ENCODE results near the gene ERI3.

Gene ERI3

DNA sequence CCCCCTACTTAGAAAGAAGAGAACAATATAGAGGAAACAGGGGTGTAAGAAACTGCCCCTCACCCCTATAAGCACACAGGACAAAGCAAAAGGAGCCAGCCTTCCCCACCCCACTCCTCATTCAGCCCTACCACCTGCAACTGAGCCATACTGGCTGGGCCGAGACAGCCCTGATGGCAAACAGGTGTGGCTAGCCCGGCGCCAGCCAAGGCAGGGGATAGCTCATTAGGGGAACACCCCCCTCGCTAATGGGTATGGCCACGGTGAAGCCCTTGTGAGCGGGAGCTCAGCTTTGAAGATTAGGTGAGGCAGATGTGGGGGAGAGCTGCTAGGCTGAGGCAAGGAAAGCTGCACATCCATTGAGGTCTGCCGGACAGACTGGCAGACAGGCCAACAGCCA is 65.5 kb downstream of the ERI3 start:
- no peak for DNase-seq (ENCODE audit: low read depth in 3 of 3, low spot score in 1 of 3)

DNA sequence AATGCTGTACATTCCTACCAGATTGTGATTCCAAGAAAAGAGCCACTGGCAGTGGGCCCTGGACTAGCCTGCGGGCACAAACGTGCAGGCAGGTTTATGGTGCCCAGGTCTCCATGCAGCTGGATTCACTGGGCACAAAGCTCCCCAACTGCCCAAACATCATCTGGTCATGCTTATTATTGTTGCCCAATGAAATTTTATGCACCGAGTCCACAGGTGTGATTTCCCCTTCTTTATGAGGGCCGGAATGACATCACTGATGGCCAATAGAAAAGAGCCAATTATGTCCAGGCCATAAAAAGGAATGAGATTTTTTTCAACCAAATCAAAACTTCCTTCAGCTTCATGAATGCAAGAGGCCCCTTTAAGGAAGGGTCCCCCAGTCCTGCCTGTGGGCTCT is 66.2 kb downstream of the ERI3 start:
- DNase-seq (ENCODE audit: low read depth in 3 of 3, low spot score in 1 of 3) = no peak

GRCh38 chr1:44284184-44284583 is 70.9 kb downstream of the ERI3 start:
- no peak for DNase-seq (ENCODE audit: low read depth in 3 of 3, low spot score in 1 of 3)

DNA sequence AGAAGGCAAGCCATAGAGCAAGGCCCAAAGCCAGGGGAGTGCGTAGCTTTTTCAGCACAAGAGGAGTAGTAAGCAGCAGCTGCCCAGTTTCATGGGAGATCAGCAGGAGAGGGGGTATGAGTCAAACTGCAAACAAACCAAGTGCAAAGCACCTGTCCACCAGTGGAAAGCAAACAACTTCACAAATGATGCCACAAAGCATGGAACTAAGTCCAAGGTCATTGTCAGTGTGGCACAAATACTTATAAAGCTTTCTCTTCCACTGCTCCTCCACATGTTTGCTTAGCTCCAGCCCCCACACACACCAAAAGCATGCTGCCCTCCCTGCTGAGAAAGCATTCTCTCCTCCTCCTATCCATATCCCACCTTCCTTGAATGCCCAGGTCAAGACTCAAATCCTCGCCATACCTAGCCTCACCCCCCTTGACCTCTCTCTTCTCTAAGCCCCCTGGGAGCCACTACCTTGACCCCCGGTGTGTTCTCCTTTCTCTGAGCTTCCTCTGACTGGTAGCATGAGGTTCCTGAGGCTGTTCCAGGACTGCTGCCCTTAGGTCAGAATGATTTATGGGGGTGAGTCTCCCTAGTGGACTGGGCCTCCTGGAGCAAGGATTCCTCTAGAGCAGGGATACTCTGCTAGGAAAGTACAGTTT is 71.4 kb downstream of the ERI3 start:
- no peak for DNase-seq (ENCODE audit: low read depth in 3 of 3, low spot score in 1 of 3)

DNA sequence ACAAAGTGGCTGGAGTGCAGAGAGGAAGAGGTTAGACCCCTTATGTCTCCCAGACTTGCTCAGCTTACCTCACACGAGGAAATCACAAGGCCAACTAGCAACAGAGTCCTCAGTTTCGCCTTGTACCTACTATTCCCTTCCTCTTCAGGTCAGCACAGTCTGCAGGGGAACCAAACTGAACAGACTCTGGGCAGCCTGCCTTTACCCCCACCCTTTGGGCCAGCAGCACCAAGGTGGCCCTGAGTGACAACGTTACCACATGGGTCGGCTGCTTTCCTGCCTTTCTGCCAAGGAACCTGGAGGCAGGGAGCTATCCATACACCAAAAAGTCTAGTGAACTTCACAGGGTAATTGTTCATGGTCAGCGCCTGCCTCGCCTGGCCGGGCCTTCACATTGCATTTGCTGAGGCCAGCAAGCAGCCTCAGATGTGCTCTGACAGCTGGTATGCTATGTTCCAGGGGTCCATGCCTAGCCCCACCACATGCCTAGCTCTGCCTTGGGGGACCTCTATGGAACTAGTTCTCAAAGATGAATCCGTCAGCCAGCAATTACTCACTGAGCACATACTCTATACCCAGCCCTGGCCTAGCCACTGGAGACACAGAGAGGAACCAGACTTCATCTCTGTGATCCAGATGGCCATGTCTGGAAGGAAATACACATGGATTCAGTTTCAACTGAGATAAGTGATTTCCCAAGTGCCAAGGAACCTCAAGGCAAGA is 72.2 kb downstream of the ERI3 start:
- no peak for DNase-seq (ENCODE audit: low read depth in 3 of 3, low spot score in 1 of 3)

DNA sequence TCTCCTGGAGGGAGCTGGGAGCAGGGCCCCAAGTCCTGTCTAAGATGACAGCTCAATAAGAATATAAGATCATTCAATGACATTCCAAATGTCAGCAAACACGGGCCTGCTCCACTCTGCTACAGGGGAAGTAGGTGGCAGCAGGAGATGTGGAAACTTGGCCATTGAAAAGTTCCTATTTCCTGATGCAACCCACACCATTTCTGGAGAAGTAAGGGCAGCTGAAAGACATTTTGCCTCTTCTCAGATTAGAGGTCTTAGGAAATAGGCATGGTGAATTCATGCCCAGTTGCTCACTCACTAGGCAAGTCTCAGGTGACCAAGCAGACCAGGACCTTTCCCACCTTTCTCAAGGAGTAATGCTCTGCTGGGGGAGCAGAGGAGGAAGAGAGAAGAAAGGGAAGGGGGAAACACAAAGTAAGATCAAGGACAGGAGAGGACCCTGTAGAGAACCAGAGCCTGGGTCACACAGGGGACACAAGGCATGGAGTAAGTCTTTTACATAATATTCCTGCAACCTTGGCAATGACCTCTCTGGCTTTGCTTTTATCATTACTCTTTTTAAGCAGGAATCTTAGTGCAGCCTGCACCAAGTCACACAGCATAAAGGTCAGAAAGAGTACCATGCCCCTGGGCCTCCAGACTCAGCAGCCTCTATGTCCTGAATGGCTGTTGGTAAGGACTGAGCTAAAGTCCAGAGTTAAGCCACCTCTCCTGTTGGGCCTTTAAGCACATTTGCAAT is 72.9 kb downstream of the ERI3 start:
- no peak for DNase-seq (ENCODE audit: low read depth in 3 of 3, low spot score in 1 of 3)

- no peak for DNase-seq (ENCODE audit: low read depth in 3 of 3, low spot score in 1 of 3)
Observed at GRCh38 chr1:44276901-44277300, 78.2 kb downstream of the ERI3 start.

GRCh38 chr1:44275991-44276405 is 79.1 kb downstream of the ERI3 start:
- no peak for DNase-seq (ENCODE audit: low read depth in 3 of 3, low spot score in 1 of 3)

GRCh38 chr1:44275296-44275962 is 79.6 kb downstream of the ERI3 start:
- DNase-seq (ENCODE audit: low read depth in 3 of 3, low spot score in 1 of 3) = no peak

- no peak for DNase-seq (ENCODE audit: low read depth in 3 of 3, low spot score in 1 of 3)
Observed at GRCh38 chr1:44273560-44274350, 81.3 kb downstream of the ERI3 start.

DNA sequence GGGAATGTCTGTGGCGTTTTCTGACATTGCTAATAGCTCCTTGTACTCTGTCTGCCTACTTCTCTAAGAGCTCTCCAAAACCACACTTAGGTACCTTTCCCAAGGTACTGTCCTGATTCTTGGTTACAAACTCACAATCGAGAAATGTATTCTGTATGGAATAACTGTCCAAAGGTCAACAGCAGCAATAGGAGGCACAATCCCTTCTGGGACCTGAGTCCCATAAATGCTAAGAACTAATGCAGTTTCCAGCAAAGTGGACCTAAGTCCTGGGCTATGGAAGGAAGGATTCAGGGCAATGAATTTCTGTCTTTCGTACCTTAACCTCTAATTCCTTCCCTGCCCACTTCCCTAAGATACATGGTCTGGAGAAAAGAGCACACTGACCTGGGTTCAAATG is 82.1 kb downstream of the ERI3 start:
- no peak for DNase-seq (ENCODE audit: low read depth in 3 of 3, low spot score in 1 of 3)

GRCh38 chr1:44271646-44272045 is 83.4 kb downstream of the ERI3 start:
- no peak for DNase-seq (ENCODE audit: low read depth in 3 of 3, low spot score in 1 of 3)

- DNase-seq (ENCODE audit: low read depth in 3 of 3, low spot score in 1 of 3) = no peak
Observed at GRCh38 chr1:44270686-44271628, 84.1 kb downstream of the ERI3 start.

- no peak for DNase-seq (ENCODE audit: low read depth in 3 of 3, low spot score in 1 of 3)
Observed at GRCh38 chr1:44268054-44268453, 87.0 kb downstream of the ERI3 start.

- DNase-seq (ENCODE audit: low read depth in 3 of 3, low spot score in 1 of 3) = no peak
Observed at GRCh38 chr1:44267438-44267837, 87.6 kb downstream of the ERI3 start.

GRCh38 chr1:44266400-44267344 is 88.4 kb downstream of the ERI3 start:
- no peak for DNase-seq (ENCODE audit: low read depth in 3 of 3, low spot score in 1 of 3)

DNA sequence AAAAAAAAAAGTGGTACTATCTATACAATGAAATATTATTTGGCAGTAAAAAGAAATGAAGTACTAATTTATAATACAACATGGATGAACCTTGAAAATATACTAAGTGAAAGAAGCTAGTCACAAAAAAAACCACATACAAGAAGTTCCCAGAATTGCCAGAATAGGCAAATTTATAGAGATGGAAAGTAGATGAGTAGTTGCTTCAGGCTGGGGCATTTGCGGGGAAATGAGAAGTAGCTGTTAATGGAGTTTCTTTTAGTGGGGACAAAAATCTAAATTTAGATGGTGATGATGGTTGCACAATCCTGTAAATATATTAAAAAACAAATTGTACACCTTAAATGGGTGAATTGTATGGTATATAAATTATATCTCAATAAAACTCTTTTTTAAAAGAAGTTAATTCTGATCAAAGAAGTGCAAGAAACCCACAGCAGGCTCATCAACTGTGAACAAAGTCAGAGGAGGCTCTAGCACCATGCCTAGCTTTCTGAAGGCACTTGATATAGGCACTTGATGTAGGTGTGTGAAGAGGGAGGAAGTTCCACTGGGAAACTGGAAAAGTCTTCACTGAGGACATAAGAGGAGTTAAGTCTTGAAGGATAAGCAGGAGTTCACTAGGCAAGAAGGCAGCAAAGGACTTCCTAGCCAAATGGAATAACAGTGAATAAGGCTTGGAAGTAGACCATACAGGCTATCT is 89.2 kb downstream of the ERI3 start:
- no peak for DNase-seq (ENCODE audit: low read depth in 3 of 3, low spot score in 1 of 3)

DNA sequence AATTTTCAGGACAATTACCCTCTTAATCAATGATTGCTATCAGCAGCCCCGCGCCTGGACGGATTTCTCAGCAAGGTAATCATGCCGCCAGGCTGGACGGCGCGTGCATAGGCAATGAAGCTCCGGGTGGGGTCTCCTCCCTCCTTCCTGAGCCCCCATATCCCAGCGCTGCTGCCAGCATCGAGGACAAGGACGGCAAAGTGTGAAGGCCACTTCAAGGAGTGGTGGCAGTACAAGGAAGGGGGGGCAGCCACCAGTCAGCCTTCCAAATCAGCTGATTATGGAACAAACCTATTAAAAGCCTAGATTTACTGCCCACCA is 90.6 kb downstream of the ERI3 start:
- DNase-seq (ENCODE audit: low read depth in 3 of 3, low spot score in 1 of 3) = no peak
